ENCODE measurements around the gene ZNF827. TPM values are rescaled to one million over a fixed set of nuclear protein-coding genes. Genes with fewer than 3 reads are reported as not detected.

Gene ZNF827
- total RNA-seq, 1 experiment from 2014 or later: 29.4 TPM

GRCh38 chr4:145843148-145843547, 95.5 kb downstream of the ZNF827 start:
- H3K23ac ChIP-seq (ENCODE audit: insufficient read length, low read depth, low read length): no peak overlapping the region
- H2BK20ac ChIP-seq (ENCODE audit: low read depth, low read length, poor library complexity, severe bottlenecking): no peak overlapping the region
- H2BK15ac ChIP-seq (ENCODE audit: low read depth, low read length): no peak overlapping the region
- H3K56ac ChIP-seq (ENCODE audit: insufficient read length, low read depth, low read length): no peak overlapping the region
- no peak for TF ChIP-seq CTCF (conservative IDR thresholded peaks at IDR 0.05)
- H3K4me1 Mint-ChIP-seq: peaks cover 37 to 53% of the 10 kb centered on the region in 2 experiments
- H3K27ac Mint-ChIP-seq: peak overlapping the region; percentile 6 to 32 (median 19); a peak in 4 of 7 replicates
- no peaks in the 10 kb centered on the region for H3K9me3 ChIP-seq (ENCODE audit: control insufficient read depth, low read depth, low read length)
- no peaks in the 10 kb centered on the region for H3K9me3 Mint-ChIP-seq
- whole genome bisulfite sequencing (ENCODE audit: extremely low coverage, insufficient read length, low lambda C conversion rate): no CpG with 5 or more reads among the region's 4 CpGs
- no peak for DNase-seq
- H3K18ac ChIP-seq (ENCODE audit: insufficient read length, low read depth, low read length): no peak overlapping the region
- no peaks in the 10 kb centered on the region for H3K23me2 ChIP-seq (ENCODE audit: insufficient read length, low read depth, low read length, poor library complexity, severe bottlenecking)
- no peak overlapping the region for H3K27ac ChIP-seq (ENCODE audit: insufficient read length, low read depth, low read length)
- H3K79me2 ChIP-seq (ENCODE audit: insufficient read depth, low read length): no peaks in the 10 kb centered on the region
- H4K8ac ChIP-seq (replicated peaks; ENCODE audit: insufficient read length, low read depth, low read length): no peak overlapping the region
- no peaks in the 10 kb centered on the region for H4K20me1 ChIP-seq (ENCODE audit: control insufficient read depth, insufficient read depth, insufficient read length)
- no peak overlapping the region for H4K91ac ChIP-seq (ENCODE audit: insufficient read length, low read depth, low read length)
- H2AFZ ChIP-seq (ENCODE audit: low read length): no peak overlapping the region
- no peak overlapping the region for H2AK5ac ChIP-seq (ENCODE audit: insufficient read length, low read length)
- H3K14ac ChIP-seq (ENCODE audit: insufficient read depth, low read length): no peak overlapping the region
- H3T11ph ChIP-seq (ENCODE audit: low read length): no peak overlapping the region
- no peaks in the 10 kb centered on the region for H3K79me1 ChIP-seq (ENCODE audit: insufficient read depth, low read depth, low read length, poor library complexity, severe bottlenecking)
- no peak overlapping the region for H3K4ac ChIP-seq (ENCODE audit: low read depth, low read length)
- no peak overlapping the region for H2BK12ac ChIP-seq (ENCODE audit: insufficient read length, low read depth, low read length)
- H2BK120ac ChIP-seq (ENCODE audit: low read depth, low read length, poor library complexity, severe bottlenecking): no peak overlapping the region
- no peak overlapping the region for H3K4me2 ChIP-seq (ENCODE audit: insufficient read depth, insufficient read length, low read length)
- no peaks in the 10 kb centered on the region for H3K27me3 Mint-ChIP-seq (ENCODE audit: low read depth)
- peaks cover 3% of the 10 kb centered on the region; the same call in 1 of the 2 replicates for H3K4me1 ChIP-seq (ENCODE audit: insufficient read depth, low read length)
- H3K36me3 Mint-ChIP-seq (ENCODE audit: insufficient read depth in 1 of 3, low read depth in 3 of 3): peaks cover 41 to 69% (median 50%) of the 10 kb centered on the region in 3 experiments
- H2BK5ac ChIP-seq (ENCODE audit: insufficient read length, low read length): no peak overlapping the region
- no peak overlapping the region; a peak in 1 of 5 replicates for H3K4me3 Mint-ChIP-seq
- no peak overlapping the region for H3K9ac ChIP-seq (ENCODE audit: extremely low read depth, insufficient read length, low read length)
- no peak overlapping the region for H4K5ac ChIP-seq (ENCODE audit: insufficient read length, low read depth, low read length)
- no peaks in the 10 kb centered on the region for H3K27me3 ChIP-seq (ENCODE audit: insufficient read depth, low read length)

Measured in H9 (cell line).